BJ (cell line): ENCODE measurements around the gene TEX11. TPM values are rescaled to one million over a fixed set of nuclear protein-coding genes. Genes with fewer than 3 reads are reported as not detected.

Experiments used
- CTCF ChIA-PET: fragments of 350-600 bp; formaldehyde crosslinking; extraction: SDS; loops from one replicate; lab custom pipeline; 2021; ENCODE audit warnings: antibody characterized with exemption, inconsistent platforms; lab: Yijun Ruan, JAX
- POLR2A ChIA-PET: fragments of 300-600 bp; sonication (Branson Sonifier 250); formaldehyde crosslinking; extraction: SDS; loops from one replicate; lab custom pipeline; 2021; ENCODE audit warnings: antibody characterized with exemption; lab: Charles Lee
- DNase-seq: peaks from one replicate; pipeline ENCODE4 v3.0.0-alpha.2; 2011; ENCODE audit warnings: low read depth
- H3K27me3 ChIP-seq: 2 replicates; pipeline ENCODE4 v1.6.0; 2011; ENCODE audit warnings: low read length; ENCODE audit not compliant: control insufficient read depth, insufficient read depth
- H3K36me3 ChIP-seq: 2 replicates; pipeline ENCODE4 v1.5.1; 2011; ENCODE audit warnings: low read length; ENCODE audit not compliant: control insufficient read depth, insufficient read depth
- H3K4me3 ChIP-seq: 2 replicates; pipeline ENCODE4 v1.5.1; 2011; ENCODE audit warnings: low read depth, mild to moderate bottlenecking, control low read depth, low read length
- polyA plus RNA-seq: library from polyadenylated mRNA; depleted of rRNA; stranded (reverse); fragments of >200 nt; gene quantifications from 2 replicates; pipeline ENCODE4 v1.2.3, GENCODE V29; 2011
- TF ChIP-seq, protein P1 (sequence below): IDR thresholded peaks from 2 replicates; pipeline ENCODE4 v1.5.1; 2011; ENCODE audit warnings: low read depth, mild to moderate bottlenecking, control low read depth, inconsistent platforms, low read length, moderate library complexity; ENCODE audit not compliant: insufficient read depth

TEX11 gene
- polyA plus RNA-seq, 1 experiment, result not detected

DNA sequence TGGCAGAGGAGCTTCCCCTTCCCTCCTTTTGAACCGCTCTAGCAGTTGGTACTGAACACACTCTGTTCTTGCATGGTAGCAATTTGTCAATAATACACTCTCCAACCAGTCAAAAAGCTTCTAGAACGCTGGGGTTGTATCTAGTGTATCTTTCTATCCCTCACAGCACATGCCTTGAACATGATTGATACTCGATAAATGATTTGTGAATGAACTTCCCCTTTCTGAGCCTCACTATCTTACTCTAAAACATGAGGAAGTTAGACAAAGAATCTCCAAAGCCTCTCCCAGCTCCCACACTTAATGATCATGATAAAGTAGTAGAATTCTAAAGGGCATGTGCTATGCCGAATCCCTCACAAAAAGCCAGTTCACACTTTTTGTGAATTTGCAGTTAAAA, 399.4 kb downstream of the TEX11 start:
- POLR2A ChIA-PET, result no interaction called here
- TF ChIP-seq, protein P1, sequence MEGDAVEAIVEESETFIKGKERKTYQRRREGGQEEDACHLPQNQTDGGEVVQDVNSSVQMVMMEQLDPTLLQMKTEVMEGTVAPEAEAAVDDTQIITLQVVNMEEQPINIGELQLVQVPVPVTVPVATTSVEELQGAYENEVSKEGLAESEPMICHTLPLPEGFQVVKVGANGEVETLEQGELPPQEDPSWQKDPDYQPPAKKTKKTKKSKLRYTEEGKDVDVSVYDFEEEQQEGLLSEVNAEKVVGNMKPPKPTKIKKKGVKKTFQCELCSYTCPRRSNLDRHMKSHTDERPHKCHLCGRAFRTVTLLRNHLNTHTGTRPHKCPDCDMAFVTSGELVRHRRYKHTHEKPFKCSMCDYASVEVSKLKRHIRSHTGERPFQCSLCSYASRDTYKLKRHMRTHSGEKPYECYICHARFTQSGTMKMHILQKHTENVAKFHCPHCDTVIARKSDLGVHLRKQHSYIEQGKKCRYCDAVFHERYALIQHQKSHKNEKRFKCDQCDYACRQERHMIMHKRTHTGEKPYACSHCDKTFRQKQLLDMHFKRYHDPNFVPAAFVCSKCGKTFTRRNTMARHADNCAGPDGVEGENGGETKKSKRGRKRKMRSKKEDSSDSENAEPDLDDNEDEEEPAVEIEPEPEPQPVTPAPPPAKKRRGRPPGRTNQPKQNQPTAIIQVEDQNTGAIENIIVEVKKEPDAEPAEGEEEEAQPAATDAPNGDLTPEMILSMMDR, result no peak

DNA sequence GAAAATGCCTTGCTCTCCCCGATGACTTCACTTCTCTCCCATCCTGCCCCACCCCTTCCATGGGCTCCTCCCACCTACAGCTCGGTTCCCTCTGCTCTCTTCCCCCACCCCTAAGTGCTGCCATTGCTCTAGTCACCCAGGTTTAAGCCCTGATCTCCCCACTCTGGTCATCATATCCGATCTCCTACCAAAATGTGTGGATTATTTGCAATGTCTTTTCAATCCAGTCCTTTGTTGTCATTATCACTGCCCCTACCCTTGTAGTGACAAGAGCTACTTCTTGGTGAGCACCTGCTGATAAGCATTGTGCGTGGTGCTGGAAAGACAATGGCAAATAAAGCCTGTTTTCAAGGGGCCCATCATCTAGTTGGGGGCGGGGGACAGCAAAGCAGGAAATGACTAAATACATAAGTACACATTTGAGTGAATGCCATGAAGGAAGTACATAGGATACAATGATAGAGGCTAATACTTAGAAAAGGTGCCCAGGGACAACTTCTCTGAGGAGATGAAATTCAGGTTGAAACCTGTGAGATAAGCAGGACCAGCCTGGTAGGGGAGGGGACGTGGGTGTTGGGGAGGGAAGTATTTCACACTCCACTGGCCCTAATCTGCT, 400.1 kb downstream of the TEX11 start:
- no peak for DNase-seq
- ChIA-PET CTCF (no interaction called here), POLR2A (no interaction called here)
- H3K27me3 ChIP-seq, result no peaks in the 10 kb centered on the region
- no peak overlapping the region for H3K4me3 ChIP-seq
- TF ChIP-seq, protein P1, result no peak
- H3K36me3 ChIP-seq, result no peaks in the 10 kb centered on the region

More for the DNA sequence above, 399.4 kb downstream of the TEX11 start:
- Histone ChIP-seq H3K27me3 (no peaks in the 10 kb centered on the region), H3K36me3 (no peaks in the 10 kb centered on the region), H3K4me3 (no peak overlapping the region)
- no peak for DNase-seq
- CTCF ChIA-PET, result no interaction called here

DNA sequence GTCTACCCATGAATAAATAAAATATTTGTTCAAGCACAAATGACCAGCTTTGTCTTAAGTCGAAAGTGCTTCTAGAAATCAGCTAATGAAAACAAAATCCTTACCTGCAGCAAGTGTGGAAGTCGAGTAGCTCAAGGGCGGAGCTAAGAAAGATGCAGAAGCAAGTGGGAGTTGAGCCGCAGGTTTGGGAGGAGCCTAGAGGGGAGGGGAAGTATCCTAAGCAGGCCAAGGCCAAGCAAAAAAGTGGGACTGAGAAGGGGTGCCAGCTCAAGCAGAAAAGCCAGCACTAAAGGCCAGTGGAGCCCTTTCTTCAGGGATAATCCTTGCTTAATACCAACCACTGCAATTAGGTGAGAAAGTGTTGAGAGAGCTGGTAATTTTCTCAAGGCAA, 403.1 kb downstream of the TEX11 start:
- Histone ChIP-seq H3K36me3 (no peaks in the 10 kb centered on the region; the same call in 1 of the 2 replicates), H3K27me3 (no peaks in the 10 kb centered on the region), H3K4me3 (no peak overlapping the region)
- DNase-seq, result no peak
- TF ChIP-seq, protein P1, result no peak
- POLR2A ChIA-PET, result no interaction called here
- CTCF ChIA-PET, result interaction anchor here (0.6 to 1.4 kb wide), 2 partner anchors 18 to 44 kb away, joined by 3 read pairs; no protein-coding TSS in a partner anchor

DNA sequence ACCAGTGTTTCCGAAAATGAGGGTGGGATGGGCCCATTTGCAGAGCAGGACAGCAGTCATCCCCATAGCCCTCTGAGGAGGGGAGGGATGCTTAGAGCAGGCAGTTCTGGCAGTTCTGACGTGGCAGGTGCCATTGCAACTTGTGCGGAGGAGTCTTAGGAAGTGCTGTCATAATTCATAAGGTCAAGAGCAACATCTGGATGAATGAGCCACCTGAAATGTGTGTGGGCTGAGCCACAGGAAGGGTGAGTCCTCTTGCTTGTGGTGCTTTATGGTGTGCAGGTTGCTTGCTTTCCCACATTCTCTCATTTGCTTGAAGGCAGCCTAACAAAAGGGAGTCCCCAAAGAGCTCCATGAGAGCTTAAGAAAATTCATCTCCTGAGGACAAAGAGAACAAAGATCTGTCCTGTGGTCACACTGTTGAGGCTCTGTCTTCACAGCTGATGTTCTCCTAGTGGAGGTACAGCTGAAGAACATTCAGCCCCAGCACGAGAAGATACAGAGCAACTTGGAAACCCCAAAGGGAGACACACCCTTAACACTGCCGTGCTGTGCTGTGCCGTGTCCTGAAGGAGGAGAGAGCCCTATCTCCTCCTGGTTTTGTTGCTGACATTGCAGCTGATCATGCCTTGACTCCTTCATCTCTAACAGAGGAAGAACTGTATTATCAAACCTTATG, 403.6 kb downstream of the TEX11 start:
- Histone ChIP-seq H3K36me3 (no peaks in the 10 kb centered on the region; the same call in 1 of the 2 replicates), H3K27me3 (no peaks in the 10 kb centered on the region), H3K4me3 (no peak overlapping the region)
- no peak for DNase-seq
- CTCF ChIA-PET, result interaction anchor here (1.4 kb wide), 1 partner anchor 17 kb away, joined by 3 read pairs; no protein-coding TSS in a partner anchor
- POLR2A ChIA-PET, result no interaction called here
- TF ChIP-seq, protein P1, result no peak

DNA sequence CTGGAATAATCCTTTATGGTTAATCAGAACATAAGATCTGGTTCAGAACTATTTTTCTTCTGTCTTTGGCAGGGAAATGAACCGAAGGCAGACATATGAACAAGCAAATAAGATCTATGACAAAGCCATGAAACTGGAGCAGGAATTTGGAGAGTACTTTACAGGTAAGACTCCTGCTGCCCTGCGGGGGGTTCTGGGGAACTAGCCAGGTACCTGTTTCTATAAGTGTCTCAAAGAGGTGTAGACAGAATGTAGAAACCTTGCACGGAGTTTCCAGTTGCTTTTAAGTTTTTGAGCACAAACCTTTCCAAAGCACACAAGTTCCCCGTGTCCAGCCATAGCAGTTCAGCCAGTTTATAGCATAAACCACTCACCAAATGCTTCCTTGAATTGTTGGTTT, 407.7 kb downstream of the TEX11 start:
- DNase-seq, result no peak

More for the DNA sequence above, 407.7 kb downstream of the TEX11 start:
- Histone ChIP-seq H3K36me3 (no peaks in the 10 kb centered on the region; the same call in 1 of the 2 replicates), H3K4me3 (no peak overlapping the region), H3K27me3 (no peaks in the 10 kb centered on the region)
- POLR2A ChIA-PET, result no interaction called here
- TF ChIP-seq, protein P1, result no peak
- CTCF ChIA-PET, result no interaction called here
